ENCODE results near the gene QRICH1.

QRICH1 gene

DNA sequence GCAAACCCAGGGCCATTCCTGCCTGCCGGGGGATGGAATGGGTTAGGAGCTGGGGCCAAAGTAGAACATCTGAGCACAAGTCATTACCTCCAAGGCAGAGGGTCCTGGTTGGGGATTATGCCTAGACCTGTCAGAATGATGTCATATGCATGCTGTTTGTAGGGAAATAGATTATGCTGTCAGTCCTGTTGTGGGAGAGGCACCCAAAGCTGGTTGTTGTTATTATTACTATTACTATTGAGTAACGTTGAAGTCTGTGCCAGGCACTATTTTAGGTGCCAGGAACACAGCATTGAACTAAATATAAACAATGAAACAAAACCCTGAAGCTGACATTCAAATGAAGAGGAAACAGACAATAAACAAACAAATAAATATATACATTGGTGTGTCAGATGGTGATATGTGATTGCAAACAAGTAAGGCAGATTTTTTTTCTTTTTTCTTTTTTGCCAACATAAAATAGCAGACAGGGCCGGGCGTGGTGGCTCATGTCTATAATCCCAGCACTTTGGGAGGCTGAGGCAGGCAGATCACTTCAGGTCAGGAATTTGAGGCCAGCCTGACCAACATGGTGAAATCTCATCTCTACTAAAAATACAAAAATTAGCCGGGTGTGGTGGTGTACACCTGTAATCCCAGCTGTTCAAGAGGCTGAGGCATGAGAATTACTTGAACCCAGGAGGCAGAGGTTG lies 101.9 kb downstream of the QRICH1 start:
- DNase-seq (ENCODE audit: low read depth in 2 of 2), result peak in 1 of 2 donors; percentile 11
- TF ChIP-seq, protein P1, sequence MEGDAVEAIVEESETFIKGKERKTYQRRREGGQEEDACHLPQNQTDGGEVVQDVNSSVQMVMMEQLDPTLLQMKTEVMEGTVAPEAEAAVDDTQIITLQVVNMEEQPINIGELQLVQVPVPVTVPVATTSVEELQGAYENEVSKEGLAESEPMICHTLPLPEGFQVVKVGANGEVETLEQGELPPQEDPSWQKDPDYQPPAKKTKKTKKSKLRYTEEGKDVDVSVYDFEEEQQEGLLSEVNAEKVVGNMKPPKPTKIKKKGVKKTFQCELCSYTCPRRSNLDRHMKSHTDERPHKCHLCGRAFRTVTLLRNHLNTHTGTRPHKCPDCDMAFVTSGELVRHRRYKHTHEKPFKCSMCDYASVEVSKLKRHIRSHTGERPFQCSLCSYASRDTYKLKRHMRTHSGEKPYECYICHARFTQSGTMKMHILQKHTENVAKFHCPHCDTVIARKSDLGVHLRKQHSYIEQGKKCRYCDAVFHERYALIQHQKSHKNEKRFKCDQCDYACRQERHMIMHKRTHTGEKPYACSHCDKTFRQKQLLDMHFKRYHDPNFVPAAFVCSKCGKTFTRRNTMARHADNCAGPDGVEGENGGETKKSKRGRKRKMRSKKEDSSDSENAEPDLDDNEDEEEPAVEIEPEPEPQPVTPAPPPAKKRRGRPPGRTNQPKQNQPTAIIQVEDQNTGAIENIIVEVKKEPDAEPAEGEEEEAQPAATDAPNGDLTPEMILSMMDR (IDR thresholded peaks at IDR 0.05; ENCODE audit: low read depth, low read length), result no peak
- H3K4me3 ChIP-seq (replicated peaks in 1 of 2; ENCODE audit: low read depth in 2 of 2, low read length in 2 of 2), result no peak overlapping the region

DNA sequence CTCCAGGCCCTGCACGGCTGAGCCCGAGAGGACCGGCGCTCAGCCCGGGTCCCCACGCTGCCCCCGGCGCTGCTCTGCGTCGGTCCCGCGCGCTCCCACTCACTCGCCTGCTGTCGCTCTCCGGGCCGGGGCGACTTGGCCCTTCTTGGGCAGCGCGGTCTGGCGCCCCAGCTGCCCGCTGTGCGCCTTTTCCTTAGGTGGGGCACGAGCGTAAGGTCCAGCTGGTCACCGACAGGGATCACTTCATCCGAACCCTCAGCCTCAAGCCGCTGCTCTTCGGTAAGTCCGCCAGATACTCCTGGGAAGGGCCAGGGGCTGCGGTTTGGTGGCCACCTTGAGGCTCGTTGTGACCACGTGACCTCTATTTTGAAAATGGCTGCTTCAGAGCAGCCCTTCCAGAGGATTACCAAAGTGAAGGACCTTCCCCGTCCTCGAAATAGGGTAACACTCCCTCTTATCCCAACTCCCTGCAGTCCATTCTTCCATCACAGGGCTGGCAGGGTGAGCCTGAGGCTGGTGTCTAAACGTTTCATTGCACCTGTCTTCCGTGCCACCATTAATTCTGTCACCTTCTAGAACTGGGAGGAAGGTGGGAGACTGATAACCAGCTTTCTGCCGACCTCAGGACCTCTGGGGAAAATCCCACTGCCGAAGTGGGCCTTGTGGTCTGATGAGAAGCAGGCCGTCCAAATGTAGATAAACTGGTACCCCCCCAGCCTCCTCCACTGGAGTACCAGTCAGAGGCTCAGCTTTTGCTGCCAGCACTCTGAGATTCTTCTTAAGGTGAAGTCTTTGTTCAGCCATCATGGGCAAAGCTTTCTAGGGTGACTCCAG lies 103.0 kb downstream of the QRICH1 start:
- H3K4me3 ChIP-seq (replicated peaks in 1 of 2; ENCODE audit: low read depth in 2 of 2, low read length in 2 of 2), result peak overlapping the region; percentile 68 to 84
- TF ChIP-seq, protein P1 (IDR thresholded peaks at IDR 0.05; ENCODE audit: low read depth, low read length), result no peak
- DNase-seq (ENCODE audit: low read depth in 2 of 2), result peak; percentile 22 to 28

DNA sequence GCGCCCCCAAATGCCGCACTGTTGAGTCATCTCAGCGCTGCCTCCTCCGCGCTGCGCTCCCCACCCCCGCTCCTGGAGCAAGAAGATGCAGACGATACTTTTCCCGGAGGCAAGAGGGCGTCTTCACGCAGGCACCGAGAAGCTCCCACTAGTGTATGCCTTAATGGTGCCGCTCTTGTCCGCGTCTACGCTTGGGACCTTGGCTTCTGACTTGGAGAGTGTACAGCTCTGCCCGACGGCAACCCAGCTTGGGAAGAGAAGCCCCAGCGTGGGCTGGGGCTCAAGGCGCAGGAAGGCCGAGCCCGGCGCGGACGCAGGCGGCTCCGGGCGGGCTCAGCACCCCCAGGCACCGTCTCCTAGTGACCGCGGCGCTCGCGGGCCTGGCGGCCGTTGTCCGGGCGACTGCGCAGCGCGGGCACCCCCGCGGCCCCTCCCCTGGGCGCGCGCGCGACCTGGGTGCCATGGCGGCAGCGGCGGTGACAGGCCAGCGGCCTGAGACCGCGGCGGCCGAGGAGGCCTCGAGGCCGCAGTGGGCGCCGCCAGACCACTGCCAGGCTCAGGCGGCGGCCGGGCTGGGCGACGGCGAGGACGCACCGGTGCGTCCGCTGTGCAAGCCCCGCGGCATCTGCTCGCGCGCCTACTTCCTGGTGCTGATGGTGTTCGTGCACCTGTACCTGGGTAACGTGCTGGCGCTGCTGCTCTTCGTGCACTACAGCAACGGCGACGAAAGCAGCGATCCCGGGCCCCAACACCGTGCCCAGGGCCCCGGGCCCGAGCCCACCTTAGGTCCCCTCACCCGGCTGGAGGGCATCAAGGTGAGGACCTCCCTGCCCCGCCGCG lies 103.9 kb downstream of the QRICH1 start, which contains the start of gene P4HTM:
Gene P4HTM, plus strand, starts transcription at position 446 of the 840 bp plus-strand sequence. Its CDS starts 16 bp downstream, at position 462.
- peak; percentile 92 to 96 for DNase-seq (ENCODE audit: low read depth in 2 of 2)
- TF ChIP-seq, protein P1 (IDR thresholded peaks at IDR 0.05; ENCODE audit: low read depth, low read length), result peak; percentile 57
- H3K4me3 ChIP-seq (replicated peaks in 1 of 2; ENCODE audit: low read depth in 2 of 2, low read length in 2 of 2), result peak within 1 kb of the TSS; percentile 68 to 84

DNA sequence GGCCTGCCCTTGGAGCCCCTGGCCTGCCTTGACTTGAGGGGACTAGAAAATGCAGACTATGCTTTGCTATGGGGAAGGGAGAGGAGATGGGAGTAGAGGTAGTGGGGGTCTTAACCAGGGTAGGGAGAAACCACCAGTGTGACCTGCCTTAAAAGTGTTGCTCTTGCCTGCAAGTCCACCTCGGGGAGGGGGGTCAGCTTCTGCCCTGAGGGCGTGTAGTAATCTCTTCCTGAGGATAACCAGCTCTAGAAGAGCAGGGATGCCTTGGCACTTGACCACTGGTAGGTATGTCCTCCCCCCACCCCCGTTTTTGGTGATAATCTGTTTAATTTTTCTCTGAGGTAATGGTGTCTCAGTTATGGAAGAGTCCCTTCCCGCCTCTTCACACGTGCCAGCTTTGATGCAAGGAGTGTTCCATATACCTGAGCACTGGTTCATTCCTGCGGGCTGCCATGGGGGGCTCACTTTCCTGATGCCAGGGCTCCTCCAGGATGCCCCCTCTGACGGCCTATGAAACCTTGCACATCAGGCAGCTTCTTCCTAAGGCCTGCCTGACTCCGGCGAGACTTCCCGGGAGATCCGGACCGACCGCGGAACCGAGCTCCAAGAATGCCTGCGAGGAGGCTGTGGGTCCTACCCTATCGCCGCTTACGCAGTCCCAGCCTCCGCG lies 104.6 kb downstream of the QRICH1 start:
- H3K4me3 ChIP-seq (replicated peaks in 1 of 2; ENCODE audit: low read depth in 2 of 2, low read length in 2 of 2), result peak overlapping the region; percentile 52 to 68
- TF ChIP-seq, protein P1 (IDR thresholded peaks at IDR 0.05; ENCODE audit: low read depth, low read length), result no peak
- no peak for DNase-seq (ENCODE audit: low read depth in 2 of 2)

DNA sequence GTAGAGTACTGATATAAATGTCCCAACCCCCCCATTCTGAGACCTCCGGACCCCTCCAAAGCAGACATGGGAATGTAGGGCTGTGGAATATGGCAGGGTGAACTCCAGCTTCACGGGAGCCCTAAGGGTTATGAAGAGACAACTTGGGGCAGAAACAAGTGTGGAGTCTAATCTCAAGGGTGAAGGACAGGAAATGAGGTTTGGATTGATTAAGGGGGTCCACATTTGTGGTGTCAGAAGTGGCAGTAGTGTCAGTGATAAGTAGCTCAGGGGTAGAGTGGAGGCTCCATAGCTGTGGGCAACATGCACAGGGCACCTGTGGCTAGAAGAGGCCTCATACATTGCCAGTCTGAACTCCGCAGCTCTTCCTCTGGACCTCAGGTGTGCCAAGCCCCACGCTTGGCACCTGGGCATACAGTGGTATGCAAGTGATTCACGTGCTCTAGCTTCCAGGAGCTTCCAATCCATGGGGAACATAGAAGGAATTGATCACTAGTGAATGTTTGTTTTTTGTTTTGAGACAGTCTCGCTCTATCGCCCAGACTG lies 108.0 kb downstream of the QRICH1 start:
- TF ChIP-seq, protein P1 (IDR thresholded peaks at IDR 0.05; ENCODE audit: low read depth, low read length), result no peak
- no peak for DNase-seq (ENCODE audit: low read depth in 2 of 2)
- no peak overlapping the region for H3K4me3 ChIP-seq (replicated peaks in 1 of 2; ENCODE audit: low read depth in 2 of 2, low read length in 2 of 2)

DNA sequence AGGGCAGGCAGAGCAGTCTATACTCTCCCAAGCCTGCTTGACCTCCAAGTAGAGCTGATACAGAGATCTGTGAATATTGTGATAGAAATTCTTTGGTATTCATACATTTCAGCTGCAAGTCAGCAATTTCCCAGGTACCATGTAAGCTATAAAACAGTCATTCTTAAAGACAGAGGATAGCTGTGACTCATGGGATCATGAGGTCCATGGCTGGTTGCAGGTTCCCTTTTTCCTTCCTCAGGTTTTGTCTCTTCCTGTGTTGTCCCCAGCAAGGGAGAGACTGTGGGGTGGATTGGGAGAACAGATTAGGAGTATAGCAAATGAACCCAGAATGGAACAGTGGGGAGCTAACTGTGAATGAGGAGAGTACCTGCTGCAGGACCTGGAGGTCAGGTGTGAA lies 109.2 kb downstream of the QRICH1 start:
- TF ChIP-seq, protein P1 (IDR thresholded peaks at IDR 0.05; ENCODE audit: low read depth, low read length), result no peak
- no peak for DNase-seq (ENCODE audit: low read depth in 2 of 2)
- H3K4me3 ChIP-seq (replicated peaks in 1 of 2; ENCODE audit: low read depth in 2 of 2, low read length in 2 of 2), result no peak overlapping the region
